H9 (cell line): ENCODE results near the gene ADAR. TPM values are rescaled to one million over a fixed set of nuclear protein-coding genes. Genes with fewer than 3 reads are reported as not detected.

Source experiments
- DNase-seq: peaks from one replicate; pipeline ENCODE4 v3.0.0-alpha.2; 2017
- H2AFZ ChIP-seq: one replicate; pipeline ENCODE4 v1.6.1; 2013; ENCODE audit warnings: mild to moderate bottlenecking, low read length, control low read depth, moderate library complexity
- H2AK5ac ChIP-seq: 2 replicates; pipeline ENCODE4 v1.6.1; 2013; ENCODE audit warnings: low read length, control low read depth, mixed read lengths; ENCODE audit not compliant: insufficient read length
- H2BK120ac ChIP-seq: one replicate; pipeline ENCODE4 v1.6.1; 2013; ENCODE audit warnings: low read depth, mild to moderate bottlenecking, low read length, control low read depth, inconsistent platforms; ENCODE audit not compliant: poor library complexity, severe bottlenecking
- H2BK12ac ChIP-seq: 2 replicates; pipeline ENCODE4 v1.6.1; 2013; ENCODE audit warnings: low read length, control low read depth, mixed read lengths, low read depth; ENCODE audit not compliant: insufficient read length
- H2BK15ac ChIP-seq: 2 replicates; pipeline ENCODE4 v1.6.1; 2013; ENCODE audit warnings: low read depth, low read length, control low read depth
- H2BK20ac ChIP-seq: one replicate; pipeline ENCODE4 v1.6.1; 2013; ENCODE audit warnings: low read depth, mild to moderate bottlenecking, low read length, control low read depth, inconsistent platforms; ENCODE audit not compliant: poor library complexity, severe bottlenecking
- H2BK5ac ChIP-seq: 2 replicates; pipeline ENCODE4 v1.6.1; 2013; ENCODE audit warnings: low read length, control low read depth, mixed read lengths; ENCODE audit not compliant: insufficient read length
- H3K14ac ChIP-seq: 2 replicates; pipeline ENCODE4 v1.6.1; 2013; ENCODE audit warnings: low read length, control low read depth; ENCODE audit not compliant: insufficient read depth
- H3K18ac ChIP-seq: 2 replicates; pipeline ENCODE4 v1.6.1; 2013; ENCODE audit warnings: low read depth, mild to moderate bottlenecking, mixed read lengths, low read length, control low read depth; ENCODE audit not compliant: insufficient read length
- H3K23ac ChIP-seq: 2 replicates; pipeline ENCODE4 v1.6.1; 2013; ENCODE audit warnings: low read length, control low read depth, mixed read lengths, low read depth; ENCODE audit not compliant: insufficient read length
- H3K23me2 ChIP-seq: 2 replicates; pipeline ENCODE4 v1.6.1; 2013; ENCODE audit warnings: low read depth, mild to moderate bottlenecking, mixed read lengths, low read length, control low read depth; ENCODE audit not compliant: insufficient read length, poor library complexity, severe bottlenecking
- H3K27ac ChIP-seq: 2 replicates; pipeline ENCODE4 v1.5.1; 2013; ENCODE audit warnings: low read length, control low read depth, mixed read lengths, low read depth; ENCODE audit not compliant: insufficient read length
- H3K27me3 ChIP-seq: 2 replicates; pipeline ENCODE4 v1.6.1; 2013; ENCODE audit warnings: low read length, control low read depth, inconsistent platforms; ENCODE audit not compliant: insufficient read depth
- H3K4ac ChIP-seq: 2 replicates; pipeline ENCODE4 v1.6.1; 2013; ENCODE audit warnings: low read depth, mild to moderate bottlenecking, control low read depth, inconsistent platforms, low read length, moderate library complexity
- H3K4me1 ChIP-seq: 2 replicates; pipeline ENCODE4 v1.6.1; 2013; ENCODE audit warnings: low read length, control low read depth, inconsistent platforms; ENCODE audit not compliant: insufficient read depth
- H3K4me2 ChIP-seq: 2 replicates; pipeline ENCODE4 v1.6.1; 2013; ENCODE audit warnings: low read length, control low read depth, mixed read lengths; ENCODE audit not compliant: insufficient read length, insufficient read depth
- H3K56ac ChIP-seq: 2 replicates; pipeline ENCODE4 v1.6.1; 2013; ENCODE audit warnings: low read depth, mild to moderate bottlenecking, mixed read lengths, low read length, control low read depth; ENCODE audit not compliant: insufficient read length
- H3K79me1 ChIP-seq: 2 replicates; pipeline ENCODE4 v1.6.1; 2013; ENCODE audit warnings: low read depth, mild to moderate bottlenecking, moderate library complexity, low read length, control low read depth, inconsistent platforms; ENCODE audit not compliant: insufficient read depth, poor library complexity, severe bottlenecking
- H3K79me2 ChIP-seq: 2 replicates; pipeline ENCODE4 v1.6.1; 2013; ENCODE audit warnings: low read length, control low read depth, inconsistent platforms; ENCODE audit not compliant: insufficient read depth
- H3K9ac ChIP-seq: 2 replicates; pipeline ENCODE4 v1.6.1; 2013; ENCODE audit warnings: low read length, control low read depth, mixed read lengths; ENCODE audit not compliant: insufficient read length; ENCODE audit errors: extremely low read depth
- H3K9me3 ChIP-seq: one replicate; pipeline ENCODE4 v1.6.1; 2013; ENCODE audit warnings: low read depth, low read length, inconsistent platforms; ENCODE audit not compliant: control insufficient read depth
- H3T11ph ChIP-seq: one replicate; pipeline ENCODE4 v1.6.1; 2013; ENCODE audit warnings: mild to moderate bottlenecking, low read length, control low read depth, inconsistent platforms
- H4K20me1 ChIP-seq: one replicate; pipeline ENCODE4 v1.6.1; 2013; ENCODE audit not compliant: control insufficient read depth, insufficient read length, insufficient read depth
- H4K5ac ChIP-seq: 2 replicates; pipeline ENCODE4 v1.6.1; 2013; ENCODE audit warnings: low read depth, mild to moderate bottlenecking, mixed read lengths, low read length, control low read depth; ENCODE audit not compliant: insufficient read length
- H4K8ac ChIP-seq: replicated peaks from 2 replicates; pipeline ENCODE4 v1.6.1; 2013; ENCODE audit warnings: low read length, control low read depth, mixed read lengths, low read depth; ENCODE audit not compliant: insufficient read length
- H4K91ac ChIP-seq: 2 replicates; pipeline ENCODE4 v1.6.1; 2013; ENCODE audit warnings: low read depth, mild to moderate bottlenecking, moderate library complexity, mixed read lengths, low read length, control low read depth; ENCODE audit not compliant: insufficient read length
- H3K27ac Mint-ChIP-seq, 3 experiments: 2 replicates in 2 of 3; 3 replicates in 1 of 3; pipeline ENCODE4 v1.8.0; 2020 to 2021; ENCODE audit warnings: mixed read lengths in 3 of 3, mild to moderate bottlenecking in 1 of 3, moderate library complexity in 1 of 3
- H3K27me3 Mint-ChIP-seq: 2 replicates; pipeline ENCODE4 v1.8.0; 2021; ENCODE audit warnings: low read depth, mild to moderate bottlenecking, moderate library complexity, mixed read lengths
- H3K36me3 Mint-ChIP-seq, 3 experiments: 2 replicates in 2 of 3; 3 replicates in 1 of 3; pipeline ENCODE4 v1.8.0; 2020 to 2021; ENCODE audit warnings: low read depth in 3 of 3, mixed read lengths in 3 of 3; ENCODE audit not compliant: insufficient read depth in 1 of 3
- H3K4me1 Mint-ChIP-seq, 2 experiments: 2 replicates each; pipeline ENCODE4 v1.8.0; 2020; ENCODE audit warnings: mixed read lengths in 2 of 2
- H3K4me3 Mint-ChIP-seq, 2 experiments: 2 replicates in 1 of 2; 3 replicates in 1 of 2; pipeline ENCODE4 v1.8.0; 2020 to 2021; ENCODE audit warnings: mild to moderate bottlenecking in 2 of 2, mixed read lengths in 2 of 2, moderate library complexity in 1 of 2
- H3K9me3 Mint-ChIP-seq, 2 experiments: 2 replicates in 1 of 2; 3 replicates in 1 of 2; pipeline ENCODE4 v1.8.0; 2020; ENCODE audit warnings: mild to moderate bottlenecking in 2 of 2, mixed read lengths in 2 of 2, moderate library complexity in 1 of 2
- WGBS: extraction: QIAGEN DNeasy Blood & Tissue Kit; methylation state at CpG from one replicate; pipeline ENCODE4 v1.1.7; 2013; ENCODE audit warnings: missing lambda C conversion rate, low lambda C conversion rate, mixed read lengths; ENCODE audit not compliant: insufficient read length; ENCODE audit errors: extremely low coverage; 5-methylcytosine and 5-hydroxymethylcytosine counted together
- total RNA-seq: library from RNA; stranded (reverse); gene quantifications from 2 replicates; pipeline ENCODE4 v1.2.1, GENCODE V29; 2021
- TF ChIP-seq, protein P1 (sequence below): fragments of 200-600 bp; sonication (generic); conservative IDR thresholded peaks from 3 replicates; pipeline ENCODE4 v1.8.0; 2021; ENCODE audit warnings: antibody characterized with exemption, mild to moderate bottlenecking

The ADAR gene
- total RNA-seq, 1 experiment from 2014 or later: 236 TPM

- H3K4me1 ChIP-seq: no peaks in the 10 kb centered on the region
- WGBS: no CpG with 5 or more reads among the region's 9 CpGs
These were observed 68.2 kb downstream of the ADAR start for GRCh38 chr1:154539486-154540483.

More at GRCh38 chr1:154539486-154540483, 68.2 kb downstream of the ADAR start:
- TF ChIP-seq, protein P1, sequence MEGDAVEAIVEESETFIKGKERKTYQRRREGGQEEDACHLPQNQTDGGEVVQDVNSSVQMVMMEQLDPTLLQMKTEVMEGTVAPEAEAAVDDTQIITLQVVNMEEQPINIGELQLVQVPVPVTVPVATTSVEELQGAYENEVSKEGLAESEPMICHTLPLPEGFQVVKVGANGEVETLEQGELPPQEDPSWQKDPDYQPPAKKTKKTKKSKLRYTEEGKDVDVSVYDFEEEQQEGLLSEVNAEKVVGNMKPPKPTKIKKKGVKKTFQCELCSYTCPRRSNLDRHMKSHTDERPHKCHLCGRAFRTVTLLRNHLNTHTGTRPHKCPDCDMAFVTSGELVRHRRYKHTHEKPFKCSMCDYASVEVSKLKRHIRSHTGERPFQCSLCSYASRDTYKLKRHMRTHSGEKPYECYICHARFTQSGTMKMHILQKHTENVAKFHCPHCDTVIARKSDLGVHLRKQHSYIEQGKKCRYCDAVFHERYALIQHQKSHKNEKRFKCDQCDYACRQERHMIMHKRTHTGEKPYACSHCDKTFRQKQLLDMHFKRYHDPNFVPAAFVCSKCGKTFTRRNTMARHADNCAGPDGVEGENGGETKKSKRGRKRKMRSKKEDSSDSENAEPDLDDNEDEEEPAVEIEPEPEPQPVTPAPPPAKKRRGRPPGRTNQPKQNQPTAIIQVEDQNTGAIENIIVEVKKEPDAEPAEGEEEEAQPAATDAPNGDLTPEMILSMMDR: no peak
- no peaks in the 10 kb centered on the region for H3K9me3 ChIP-seq
- H2BK12ac ChIP-seq: no peak overlapping the region
- no peak overlapping the region for H3K23ac ChIP-seq
- no peak overlapping the region; the same call in 1 of the 2 replicates for H3K14ac ChIP-seq
- H3K9me3 Mint-ChIP-seq: no peaks in the 10 kb centered on the region
- no peak overlapping the region for H4K8ac ChIP-seq
- no peaks in the 10 kb centered on the region for H3K36me3 Mint-ChIP-seq
- H2BK20ac ChIP-seq: no peak overlapping the region
- no peaks in the 10 kb centered on the region for H3K27me3 ChIP-seq
- H2BK5ac ChIP-seq: no peak overlapping the region
- no peak overlapping the region for H3K27ac ChIP-seq
- H3K4ac ChIP-seq: no peak overlapping the region
- no peaks in the 10 kb centered on the region for H3K79me1 ChIP-seq
- H3K18ac ChIP-seq: no peak overlapping the region
- H3K9ac ChIP-seq: no peak overlapping the region
- H3K79me2 ChIP-seq: no peaks in the 10 kb centered on the region
- no peak overlapping the region for H4K5ac ChIP-seq
- H3T11ph ChIP-seq: no peak overlapping the region
- no peak overlapping the region for H2BK15ac ChIP-seq
- no peak overlapping the region for H3K56ac ChIP-seq
- H2AK5ac ChIP-seq: no peak overlapping the region
- no peak overlapping the region for H3K27ac Mint-ChIP-seq
- H3K4me1 Mint-ChIP-seq: peaks cover 16 to 21% of the 10 kb centered on the region in 2 experiments
- DNase-seq: no peak
- H2BK120ac ChIP-seq: no peak overlapping the region
- H4K91ac ChIP-seq: no peak overlapping the region
- no peak overlapping the region for H3K4me2 ChIP-seq
- H3K4me3 Mint-ChIP-seq: no peak overlapping the region
- no peak overlapping the region for H2AFZ ChIP-seq
- peaks cover 10% of the 10 kb centered on the region for H3K27me3 Mint-ChIP-seq
- H3K23me2 ChIP-seq: no peaks in the 10 kb centered on the region
- no peaks in the 10 kb centered on the region for H4K20me1 ChIP-seq
